ENCODE data around the gene WAS.
"Not testable (repeated sequence)": the region's sequence is repeated elsewhere in the genome, so short reads cannot be mapped to it uniquely, and the experiment has no call there.

WAS gene

GRCh38 chrX:48683411-48683982 lies at the start of gene WAS:
WAS (plus strand) TSS chrX:48683799; CDS start chrX:48683854, 55 bp downstream.
- no peak for DNase-seq

GRCh38 chrX:48636301-48636700 lies 47.3 kb upstream of the WAS start:
- DNase-seq, result no peak

- no peak for DNase-seq
Observed at GRCh38 chrX:48636776-48637175, 46.8 kb upstream of the WAS start.

- no peak for DNase-seq
Observed at GRCh38 chrX:48645669-48646068, 37.9 kb upstream of the WAS start.

- no peak for DNase-seq
Observed at GRCh38 chrX:48648336-48648751, 35.3 kb upstream of the WAS start.

GRCh38 chrX:48649102-48649501 lies 34.5 kb upstream of the WAS start:
- no peak for DNase-seq

GRCh38 chrX:48652055-48652579 lies 31.5 kb upstream of the WAS start:
- not testable (repeated sequence) for DNase-seq

- DNase-seq, result not testable (repeated sequence)
Observed at GRCh38 chrX:48654746-48655145, 28.9 kb upstream of the WAS start.

- DNase-seq, result not testable (repeated sequence)
Observed at GRCh38 chrX:48659686-48660085, 23.9 kb upstream of the WAS start.

- no peak for DNase-seq
Observed at GRCh38 chrX:48663241-48663640, 20.4 kb upstream of the WAS start.

GRCh38 chrX:48664156-48664555 lies 19.4 kb upstream of the WAS start:
- no peak for DNase-seq

GRCh38 chrX:48665991-48666390 lies 17.6 kb upstream of the WAS start:
- DNase-seq, result no peak

GRCh38 chrX:48666649-48667048 lies 16.9 kb upstream of the WAS start:
- DNase-seq, result no peak

GRCh38 chrX:48667509-48667908 lies 16.1 kb upstream of the WAS start:
- DNase-seq, result no peak

- DNase-seq, result not testable (repeated sequence)
Observed at GRCh38 chrX:48668187-48668586, 15.4 kb upstream of the WAS start.

GRCh38 chrX:48676106-48676892 lies 7.3 kb upstream of the WAS start:
- DNase-seq, result peak; percentile 96

- DNase-seq, result no peak
Observed at GRCh38 chrX:48676893-48677270, 6.7 kb upstream of the WAS start.

GRCh38 chrX:48677516-48677915 lies 6.1 kb upstream of the WAS start:
- no peak for DNase-seq

- not testable (repeated sequence) for DNase-seq
Observed at GRCh38 chrX:48680467-48680866, 3.1 kb upstream of the WAS start.

- not testable (repeated sequence) for DNase-seq
Observed at GRCh38 chrX:48680925-48681324, 2.7 kb upstream of the WAS start.

GRCh38 chrX:48681539-48682183 lies 1.9 kb upstream of the WAS start:
- DNase-seq, result no peak

- not testable (repeated sequence) for DNase-seq
Observed at GRCh38 chrX:48682795-48683194, 804 bp upstream of the WAS start.

GRCh38 chrX:48684134-48684533 lies 535 bp downstream of the WAS start:
- DNase-seq, result no peak

GRCh38 chrX:48685416-48685815 lies 1.8 kb downstream of the WAS start:
- no peak for DNase-seq

All from islet precursor cell (in vitro differentiated cells).